OCI-LY7 (cell line): ENCODE results near the gene CD86. TPM values are rescaled to one million over a fixed set of nuclear protein-coding genes. Genes with fewer than 3 reads are reported as not detected.
A peak's percentile ranks its signal among the peaks of the same experiment; 100 is the strongest.

Source experiments
- BruUV-seq: library from RNA; stranded (reverse); fragments of 400-500 nt; replicated peaks from 2 replicates; lab custom pipeline; 2021; lab: Mats Ljungman, UMichigan
- CTCF ChIA-PET: fragments of 300-600 bp; sonication (Branson Sonifier 250); formaldehyde crosslinking; loops from one replicate; lab custom pipeline; 2022; ENCODE audit warnings: antibody characterized with exemption; ENCODE audit not compliant: unreplicated experiment; lab: Charles Lee
- POLR2A ChIA-PET: fragments of 300-600 bp; sonication (Branson Sonifier 250); formaldehyde crosslinking; loops from one replicate; lab custom pipeline; 2022; ENCODE audit warnings: antibody characterized with exemption; lab: Charles Lee
- DNase-seq: peaks from one replicate; pipeline ENCODE4 v3.0.0-alpha.2; 2015; ENCODE audit warnings: low spot score
- H2AFZ ChIP-seq: fragments of 200-600 bp; sonication (generic), shearing (Covaris generic); 2 replicates; pipeline ENCODE4 v1.6.1; 2014; ENCODE audit warnings: mild to moderate bottlenecking, antibody characterized with exemption, low read length, moderate library complexity
- H3K27ac ChIP-seq: fragments of 200-600 bp; sonication (generic); 2 replicates; pipeline ENCODE4 v1.5.1; 2014; ENCODE audit warnings: mixed run types, low read depth, mild to moderate bottlenecking, moderate library complexity, low read length, inconsistent platforms; ENCODE audit not compliant: poor library complexity, severe bottlenecking
- H3K36me3 ChIP-seq: fragments of 200-600 bp; sonication (generic); 2 replicates; pipeline ENCODE4 v1.6.1; 2014; ENCODE audit warnings: mild to moderate bottlenecking, antibody characterized with exemption, low read length, moderate library complexity, mixed read lengths; ENCODE audit not compliant: insufficient read depth
- H3K4me1 ChIP-seq: fragments of 200-600 bp; sonication (generic); 2 replicates; pipeline ENCODE4 v1.5.1; 2014; ENCODE audit warnings: mild to moderate bottlenecking, low read length; ENCODE audit not compliant: insufficient read depth, poor library complexity, severe bottlenecking
- H3K4me2 ChIP-seq: fragments of 200-600 bp; sonication (generic); 2 replicates; pipeline ENCODE4 v1.6.1; 2014; ENCODE audit warnings: mild to moderate bottlenecking, low read length
- H3K4me3 ChIP-seq: fragments of 200-600 bp; sonication (generic); 2 replicates; pipeline ENCODE4 v1.5.1; 2014; ENCODE audit warnings: mild to moderate bottlenecking, low read depth, low read length; ENCODE audit not compliant: poor library complexity, severe bottlenecking
- H3K79me2 ChIP-seq: fragments of 200-600 bp; sonication (generic); 2 replicates; pipeline ENCODE4 v1.6.1; 2016; ENCODE audit warnings: low read depth, mild to moderate bottlenecking, low read length, moderate library complexity, mixed read lengths; ENCODE audit not compliant: insufficient read depth
- H3K9me2 ChIP-seq: fragments of 200-600 bp; sonication (generic); 2 replicates; pipeline ENCODE4 v1.6.1; 2016; ENCODE audit warnings: mild to moderate bottlenecking, low read length, mixed read lengths; ENCODE audit not compliant: insufficient read depth
- H3K9me3 ChIP-seq: fragments of 200-600 bp; sonication (generic); 2 replicates; pipeline ENCODE4 v1.6.1; 2014; ENCODE audit warnings: mild to moderate bottlenecking, mixed run types, low read length, mixed read lengths
- H4K20me1 ChIP-seq: fragments of 200-600 bp; sonication (generic); 2 replicates; pipeline ENCODE4 v1.6.1; 2014; ENCODE audit warnings: mild to moderate bottlenecking, antibody characterized with exemption, low read length, moderate library complexity, mixed read lengths; ENCODE audit not compliant: insufficient read depth
- EZH2phosphoT487 ChIP-seq: fragments of 200-600 bp; sonication (generic); IDR thresholded peaks from 2 replicates; pipeline ENCODE4 v1.6.1; 2018; ENCODE audit warnings: low read depth, borderline replicate concordance, mild to moderate bottlenecking, mixed run types, antibody characterized with exemption, low read length, moderate library complexity, mixed read lengths
- intact Hi-C: fragments of 100-400 bp; cut with micrococcal nuclease; formaldehyde crosslinking; loops from one replicate; pipeline ENCODE4 v1.10.0; 2022; ENCODE audit not compliant: unreplicated experiment
- total RNA-seq, 2 experiments: library from RNA; depleted of rRNA in 1 of 2; stranded (reverse); fragments of >200 nt in 1 of 2; shearing (Covaris generic) in 1 of 2; gene quantifications; 2 replicates each; pipeline ENCODE4 v1.2.3, GENCODE V29; 2014 to 2022
- TF ChIP-seq, protein P1 (sequence below): fragments of 200-600 bp; sonication (generic); conservative IDR thresholded peaks from 2 replicates; pipeline ENCODE4 v1.5.1; 2014; ENCODE audit warnings: mild to moderate bottlenecking, antibody characterized with exemption, low read length, moderate library complexity, mixed read lengths

CD86 gene
- total RNA-seq, 2 experiments from 2014 or later, result 13.5 to 18.9 TPM

DNA sequence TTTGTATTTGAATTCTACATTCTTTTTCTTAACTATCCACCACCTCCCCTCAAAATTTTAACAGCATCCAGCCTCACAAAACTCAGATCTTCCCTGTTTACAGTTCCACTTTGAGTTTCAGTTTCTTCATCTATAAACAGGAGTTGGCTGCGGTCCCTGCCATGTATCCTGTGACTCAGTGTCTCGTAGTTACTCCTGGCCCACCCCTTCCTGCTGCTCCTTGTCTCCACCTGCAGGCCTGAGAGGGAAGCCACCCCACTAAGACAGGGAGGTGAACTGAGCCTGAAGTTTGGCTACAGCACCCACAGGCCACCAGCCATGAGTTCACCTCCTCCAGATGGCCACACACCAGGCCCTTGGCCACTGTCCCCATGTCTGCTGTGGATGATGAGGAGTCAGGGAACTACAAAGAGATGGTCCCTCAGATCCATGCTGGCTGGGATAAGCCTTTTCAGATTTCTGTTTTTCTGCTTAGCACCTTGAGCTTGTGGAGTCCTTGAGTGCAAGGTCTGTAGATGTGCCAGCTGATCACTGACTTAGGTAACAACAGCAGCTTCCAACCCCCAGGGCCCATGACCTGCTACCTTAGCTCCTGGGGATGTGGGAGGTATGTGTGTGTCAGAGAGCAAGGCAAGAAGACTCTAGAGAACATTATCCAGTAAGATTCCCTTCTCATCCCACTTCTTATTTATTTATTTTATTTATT lies 37.5 kb downstream of the CD86 start:
- TF ChIP-seq EZH2phosphoT487, result no peak
- TF ChIP-seq, protein P1, sequence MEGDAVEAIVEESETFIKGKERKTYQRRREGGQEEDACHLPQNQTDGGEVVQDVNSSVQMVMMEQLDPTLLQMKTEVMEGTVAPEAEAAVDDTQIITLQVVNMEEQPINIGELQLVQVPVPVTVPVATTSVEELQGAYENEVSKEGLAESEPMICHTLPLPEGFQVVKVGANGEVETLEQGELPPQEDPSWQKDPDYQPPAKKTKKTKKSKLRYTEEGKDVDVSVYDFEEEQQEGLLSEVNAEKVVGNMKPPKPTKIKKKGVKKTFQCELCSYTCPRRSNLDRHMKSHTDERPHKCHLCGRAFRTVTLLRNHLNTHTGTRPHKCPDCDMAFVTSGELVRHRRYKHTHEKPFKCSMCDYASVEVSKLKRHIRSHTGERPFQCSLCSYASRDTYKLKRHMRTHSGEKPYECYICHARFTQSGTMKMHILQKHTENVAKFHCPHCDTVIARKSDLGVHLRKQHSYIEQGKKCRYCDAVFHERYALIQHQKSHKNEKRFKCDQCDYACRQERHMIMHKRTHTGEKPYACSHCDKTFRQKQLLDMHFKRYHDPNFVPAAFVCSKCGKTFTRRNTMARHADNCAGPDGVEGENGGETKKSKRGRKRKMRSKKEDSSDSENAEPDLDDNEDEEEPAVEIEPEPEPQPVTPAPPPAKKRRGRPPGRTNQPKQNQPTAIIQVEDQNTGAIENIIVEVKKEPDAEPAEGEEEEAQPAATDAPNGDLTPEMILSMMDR, result peak; percentile 87
- H3K27ac ChIP-seq, result peak overlapping the region; percentile 82
- no peaks in the 10 kb centered on the region for H3K9me3 ChIP-seq
- peaks cover 12% of the 10 kb centered on the region; the same call in 1 of the 2 replicates for H3K79me2 ChIP-seq
- peak overlapping the region; percentile 49 for H3K4me3 ChIP-seq
- H3K9me2 ChIP-seq, result no peaks in the 10 kb centered on the region
- no peaks in the 10 kb centered on the region for H4K20me1 ChIP-seq
- H2AFZ ChIP-seq, result peak overlapping the region; percentile 75; the same call in 1 of the 2 replicates
- CTCF ChIA-PET, result interaction anchor here (1.3 to 1.5 kb wide), 2 partner anchors 9 to 11 kb away, joined by 3 to 5 read pairs; no protein-coding TSS in a partner anchor
- peak overlapping the region; percentile 86 for H3K4me2 ChIP-seq
- H3K36me3 ChIP-seq, result peaks cover 35% of the 10 kb centered on the region
- POLR2A ChIA-PET, result interaction anchor here (0.7 to 1.6 kb wide), 5 partner anchors 11 to 97 kb away, joined by 3 to 9 read pairs (median 4); no protein-coding TSS in a partner anchor
- peak; percentile 56 for DNase-seq
- peaks cover 68% of the 10 kb centered on the region for H3K4me1 ChIP-seq
- no TSS peak for BruUV-seq
- intact Hi-C loops, result loop anchor here (1.0 to 10.0 kb wide), 3 partner anchors 97 to 545 kb away; partner anchors contain the start of gene POLQ

DNA sequence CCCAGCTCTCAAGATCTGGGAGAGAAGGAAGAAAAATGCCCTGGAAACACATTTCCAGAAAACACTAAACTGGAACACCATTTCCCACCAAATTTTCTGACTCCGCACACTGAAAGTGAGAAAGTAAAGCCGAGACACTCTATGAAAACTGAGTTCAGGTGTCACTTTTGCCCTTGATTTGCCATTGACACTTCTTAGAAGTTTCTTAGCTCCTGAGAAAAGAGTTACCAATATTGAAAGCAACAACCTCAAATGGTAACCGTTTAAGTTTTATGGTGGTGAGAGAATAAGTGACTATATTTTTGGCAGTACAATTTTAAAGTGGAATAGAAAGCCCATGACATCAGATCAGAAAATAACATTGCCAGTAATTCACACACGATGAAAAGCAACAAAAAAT lies 39.0 kb downstream of the CD86 start:
- no peak overlapping the region for H2AFZ ChIP-seq
- CTCF ChIA-PET, result no interaction called here
- DNase-seq, result no peak
- no peaks in the 10 kb centered on the region for H3K9me3 ChIP-seq
- no peak overlapping the region for H3K4me2 ChIP-seq
- TF ChIP-seq, protein P1, result no peak
- no peak for TF ChIP-seq EZH2phosphoT487
- H3K79me2 ChIP-seq, result no peaks in the 10 kb centered on the region
- intact Hi-C loops, result loop anchor here (5.0 to 10.0 kb wide), 2 partner anchors 209 to 547 kb away; partner anchors contain the start of gene POLQ
- POLR2A ChIA-PET, result interaction anchor here (0.7 to 0.9 kb wide), 3 partner anchors 15 to 70 kb away, joined by 3 read pairs; no protein-coding TSS in a partner anchor
- H3K9me2 ChIP-seq, result no peaks in the 10 kb centered on the region
- no peak overlapping the region for H3K27ac ChIP-seq
- H3K4me1 ChIP-seq, result peaks cover 80% of the 10 kb centered on the region
- BruUV-seq, result no TSS peak
- H3K4me3 ChIP-seq, result no peak overlapping the region
- H4K20me1 ChIP-seq, result no peaks in the 10 kb centered on the region
- H3K36me3 ChIP-seq, result peaks cover 25% of the 10 kb centered on the region
